Heart right ventricle (tissue), 16 donors: ENCODE results near the gene PLA2G1B. TPM values are rescaled to one million over a fixed set of nuclear protein-coding genes. Genes with fewer than 3 reads are reported as not detected.

ENCODE experiments used
- ATAC-seq, 8 donors: fragments of 200-7000 bp; cut with Tn5 transposase; one replicate each; pipeline ENCODE4 v1.9.1; 2020; ENCODE audit warnings: mild to moderate bottlenecking in 8 of 8, moderate library complexity in 8 of 8, moderate number of reproducible peaks in 1 of 8
- DNase-seq, 2 donors: peaks; one replicate each; pipeline ENCODE4 v3.0.0-alpha.2; 2020
- H3K27ac ChIP-seq, 10 donors: fragments of 200-600 bp; sonication (generic) in 2 of 10; one replicate each; pipeline versions ENCODE4 v1.5.0 to v1.8.0; 2020 to 2022; ENCODE audit warnings: mild to moderate bottlenecking in 3 of 10
- H3K27me3 ChIP-seq, 7 donors: fragments of 200-600 bp; one replicate each; pipeline ENCODE4 v1.8.0; 2021 to 2022; ENCODE audit warnings: mild to moderate bottlenecking in 2 of 7
- H3K36me3 ChIP-seq, 9 donors: fragments of 200-600 bp; sonication (generic) in 1 of 9; one replicate each; pipeline versions ENCODE4 v1.5.0 to v1.8.0; 2020 to 2022; ENCODE audit warnings: mild to moderate bottlenecking in 2 of 9
- H3K4me1 ChIP-seq, 9 donors: fragments of 200-600 bp; sonication (generic) in 1 of 9; one replicate each; pipeline versions ENCODE4 v1.5.0 to v1.8.0; 2020 to 2022; ENCODE audit warnings: mild to moderate bottlenecking in 4 of 9
- H3K4me3 ChIP-seq, 10 donors: fragments of 200-600 bp; sonication (generic) in 2 of 10; one replicate each; pipeline versions ENCODE4 v1.5.0 to v1.8.0; 2020 to 2022; ENCODE audit warnings: mild to moderate bottlenecking in 7 of 10, moderate library complexity in 2 of 10
- H3K9me3 ChIP-seq, 11 donors: fragments of 200-600 bp in 10 of 11; sonication (generic) in 2 of 11; one replicate each; pipeline versions ENCODE4 v1.5.0 to v1.8.0; 2013 to 2022; ENCODE audit warnings: mild to moderate bottlenecking in 2 of 11, control low read depth in 1 of 11, moderate library complexity in 1 of 11
- CTCF ChIP-seq, 9 donors: fragments of 200-600 bp; sonication (generic) in 2 of 9; IDR thresholded peaks; one replicate each; pipeline versions ENCODE4 v1.5.0 to v1.8.0; 2021 to 2022; ENCODE audit warnings: antibody characterized with exemption in 9 of 9, mild to moderate bottlenecking in 5 of 9, moderate library complexity in 1 of 9
- WGBS, 2 donors: extraction: QIAGEN DNeasy Blood & Tissue Kit; methylation state at CpG; one replicate each; pipeline ENCODE4 v1.1.7; 2013; ENCODE audit warnings: inconsistent platforms in 1 of 2; 5-methylcytosine and 5-hydroxymethylcytosine counted together
- intact Hi-C, 10 donors: fragments of 100-400 bp; cut with DNase I; formaldehyde crosslinking; loops; one replicate each; pipeline versions ENCODE4 v1.11.1 to v1.14.2; 2022
- polyA plus RNA-seq, 2 donors: library from polyadenylated mRNA; stranded (reverse); fragments of 200-250 nt; gene quantifications; one replicate each; pipeline ENCODE4 v1.2.3, GENCODE V29; 2013
- total RNA-seq, 10 donors: library from RNA; stranded (reverse); fragmentation: NEBNext Ultra II Directional in 3 of 10; extraction: Animal tissue kit (Norgen Biotek cat#: 25700) in 3 of 10; gene quantifications; one replicate each; pipeline versions ENCODE4 v1.2.1 to v1.2.4, GENCODE V29; 2021 to 2023
- donor health status: Arrhythmogenic right ventricular cardiomyopathy.
- donor health status: ischemic (EF 13 %, LVEDD 7.1; RV severe dilation, severe dysfunction).
- donor health status: healthy with polysubstance abuse.
- donor health status: DM: no; HTN: yes; CAD: no.
- donor health status: DM: no; HTN: no; CAD: no.
- donor health status: ischemic (EF 25% LVEDD 6.9; RV normal size, moderate dysfunction).
- donor health status: ischemic (EF 25% LVEDD 5.7; RV mildly dilated, moderate dysfunction).
- donor health status: healthy.
- donor health status: DM: yes; HTN: yes; CAD: no.
- donor health status: Ischemic cardiomyopathy.
- donor health status: ischemic (EF 35%, LVEDD 5.7; RV mildly dilated, moderate dysfunction).
- donor health status: nonischemic (EF 11% LVEDD 7.7; RV severe dilation, severe dysfunction).
- donor health status: DM: yes; HTN: yes; CAD: no.
- donor health status: PGD.
- donor health status: ischemic (EF 29% LVEDD 5.4; RV normal size, mild dysfunction).
- donor health status: nonischemic (EF 23%, LVEDD 6.1; RV moderate dilation, normal function).

Gene PLA2G1B
- total and polyA plus RNA-seq, 12 donors: 0.22 to 1.8 (median 0.86) TPM; not detected in 4

DNA sequence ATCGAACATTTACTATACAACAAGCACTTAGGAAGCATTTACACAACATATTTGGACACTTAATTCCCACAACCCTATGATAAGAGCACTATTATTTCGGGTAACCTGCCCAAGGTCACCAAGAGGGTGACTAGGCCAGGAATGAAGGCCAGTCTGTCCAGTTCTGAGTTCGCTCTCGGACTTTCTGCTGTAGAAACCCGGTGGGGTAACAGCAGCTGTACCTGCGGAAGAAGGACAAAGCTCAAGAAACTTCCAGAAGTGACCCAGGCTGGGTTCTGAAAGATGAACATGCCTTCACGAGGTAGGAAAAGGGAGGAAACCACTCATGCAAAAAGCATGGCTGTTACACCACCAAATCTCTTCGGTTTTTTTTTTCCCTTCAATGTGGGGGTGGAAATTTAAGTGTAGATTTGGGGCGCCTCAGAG is 10.8 kb downstream of the PLA2G1B start:
- ATAC-seq (peak in 2 of 8 donors; percentile 1 to 4), DNase-seq (no peak)
- peaks cover 4 to 15% (median 8%) of the 10 kb centered on the region in 9 donors for H3K4me1 ChIP-seq
- TF ChIP-seq CTCF (IDR thresholded peaks at IDR 0.05): no peak
- H3K27ac ChIP-seq: peak overlapping the region; percentile 1 to 84 (median 82)
- intact Hi-C loops: loop anchor here in 1 of 10 donors (1.0 kb wide), 1 partner anchor 15 kb away; the partner anchor contains the start of gene SIRT4
- H3K4me3 ChIP-seq: peak overlapping the region; percentile 30 to 71 (median 64)
- H3K36me3 ChIP-seq: peaks cover 0 to 5% (median 0%) of the 10 kb centered on the region in 9 donors
- WGBS, 2 donors: 44 to 46% methylated on average over 9 of the region's 9 CpGs
- H3K9me3 ChIP-seq: no peaks in the 10 kb centered on the region
- no peaks in the 10 kb centered on the region for H3K27me3 ChIP-seq

DNA sequence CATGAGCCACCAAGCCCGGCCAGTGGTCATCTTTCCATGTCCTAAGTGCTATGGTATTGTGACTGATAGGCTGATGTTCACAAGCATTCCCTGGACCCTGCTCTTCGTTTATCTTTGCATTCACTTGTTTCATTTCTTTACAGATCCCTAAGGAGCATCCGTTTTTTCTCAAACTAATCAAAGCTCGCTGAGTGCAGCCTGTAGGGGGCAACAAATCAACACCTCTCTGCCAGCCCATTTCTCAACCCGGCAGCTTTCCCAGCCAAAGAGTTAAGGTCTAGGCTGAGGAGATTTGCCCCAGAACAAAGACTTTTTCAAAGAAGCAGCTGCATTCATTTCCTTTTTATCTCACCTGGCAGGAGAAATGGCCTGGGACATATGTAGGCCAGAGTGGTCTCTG is 13.4 kb downstream of the PLA2G1B start:
- Histone ChIP-seq H3K9me3 (no peaks in the 10 kb centered on the region), H3K4me1 (peaks cover 4 to 15% (median 8%) of the 10 kb centered on the region in 9 donors), H3K36me3 (peaks cover 0 to 5% (median 0%) of the 10 kb centered on the region in 9 donors), H3K27me3 (no peaks in the 10 kb centered on the region), H3K4me3 (no peak overlapping the region), H3K27ac (no peak overlapping the region)
- intact Hi-C loops: no loop called here
- no peak for DNase-seq
- no peak for ATAC-seq
- TF ChIP-seq CTCF (IDR thresholded peaks at IDR 0.05): peak in 1 of 9 donors; percentile 8
- 53 to 59% methylated on average over 5 of the region's 5 CpGs for WGBS, 2 donors

- H3K27ac ChIP-seq: peak within 1 kb of the TSS; percentile 27 to 90 (median 79)
- WGBS, 2 donors: 8% methylated on average over 31 of the region's 31 CpGs
- intact Hi-C loops: loop anchor here in 1 of 10 donors (1.0 kb wide), 1 partner anchor 15 kb away; no protein-coding TSS in a partner anchor
- ATAC-seq: peak; percentile 88 to 98 (median 98)
- peak; percentile 72 to 94 (median 88) for TF ChIP-seq CTCF (IDR thresholded peaks at IDR 0.05)
- H3K9me3 ChIP-seq: no peaks in the 10 kb centered on the region
- peak within 1 kb of the TSS; percentile 46 to 82 (median 64) for H3K4me3 ChIP-seq
- H3K27me3 ChIP-seq: no peaks in the 10 kb centered on the region
- peaks cover 0 to 8% (median 6%) of the 10 kb centered on the region in 9 donors for H3K4me1 ChIP-seq
- H3K36me3 ChIP-seq: no peaks in the 10 kb centered on the region
- DNase-seq: peak; percentile 79 to 94
These were observed 25.4 kb downstream of the PLA2G1B start, which contains the start of gene SIRT4 for GRCh38 chr12:120301962-120302815. SIRT4 (plus strand) TSS chr12:120302321; CDS start chr12:120303562, 1,241 bp downstream.

DNA sequence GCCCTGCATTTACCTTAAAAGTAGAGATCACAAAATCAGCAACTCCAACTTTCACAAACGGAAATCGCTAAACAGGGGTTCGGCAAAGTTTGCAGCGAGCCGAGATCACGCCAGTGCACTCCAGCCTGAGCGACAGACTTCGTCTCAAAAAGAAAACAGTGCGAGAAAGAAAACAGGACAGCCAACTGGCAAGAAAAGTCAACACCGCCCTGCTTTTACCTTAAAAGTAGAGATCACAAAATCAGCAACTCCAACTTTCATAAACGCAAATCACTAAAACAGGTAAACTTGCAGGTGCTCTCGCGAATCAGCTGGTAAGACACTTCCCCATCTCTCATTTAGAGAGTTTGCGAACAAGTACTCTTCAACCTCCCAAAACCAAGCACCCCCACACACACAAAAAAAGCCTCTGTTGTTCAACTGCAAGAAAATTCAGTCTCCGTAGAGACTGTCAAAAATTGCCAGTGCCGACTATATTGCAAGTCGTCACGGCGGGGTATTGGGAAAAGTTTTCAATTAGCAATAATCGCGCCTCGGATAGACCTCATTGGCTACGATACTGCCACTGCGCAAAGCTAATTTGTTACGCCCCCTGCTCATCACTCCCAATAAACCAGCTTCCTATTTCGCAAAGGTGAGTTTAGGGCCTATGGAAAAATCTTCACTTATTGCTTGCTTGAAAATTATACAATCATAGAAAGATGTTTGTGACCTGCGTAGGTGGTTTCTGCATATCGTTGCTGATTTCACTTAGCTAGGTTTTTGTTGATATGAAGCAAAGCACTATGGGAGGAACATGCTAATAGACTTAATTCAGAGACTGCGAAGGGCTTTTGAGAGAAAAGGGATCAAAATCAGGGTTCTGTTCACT is 34.7 kb downstream of the PLA2G1B start, which contains the start of gene RNU4-1:
Gene RNU4-1, minus strand, starts transcription at position 577 of the 871 bp plus-strand sequence.
- 0 to 1% methylated on average over 29 of the region's 29 CpGs for WGBS, 2 donors
- Histone ChIP-seq H3K4me3 (peak within 1 kb of the TSS; percentile 11 to 67 (median 61)), H3K4me1 (peaks cover 0 to 28% (median 8%) of the 10 kb centered on the region in 9 donors), H3K9me3 (no peaks in the 10 kb centered on the region), H3K27me3 (no peaks in the 10 kb centered on the region), H3K27ac (peak within 1 kb of the TSS; percentile 91 to 100 (median 98)), H3K36me3 (no peaks in the 10 kb centered on the region)
- DNase-seq (peak; percentile 29 to 81), ATAC-seq (peak; percentile 42 to 77 (median 58))
- intact Hi-C loops: loop anchor here in 1 of 10 donors (10.0 kb wide), 1 partner anchor 178 kb away; the partner anchor contains the start of gene RAB35
- no peak for TF ChIP-seq CTCF (IDR thresholded peaks at IDR 0.05)
